Tibial nerve (tissue), 4 donors: Measurements from ENCODE around the gene ASIC2.

Source experiments
- CTCF ChIP-seq, 5 experiments: fragments of 200-600 bp in 3 of 5; fragments of 450-650 bp in 2 of 5; sonication (generic) in 3 of 5; IDR thresholded peaks; one replicate each; pipeline ENCODE4 v1.5.1; 2016 to 2019; ENCODE audit warnings: antibody characterized with exemption in 5 of 5, mild to moderate bottlenecking in 3 of 5, moderate library complexity in 2 of 5
- EP300 ChIP-seq, 2 donors: sonication (generic); formaldehyde crosslinking; IDR thresholded peaks; one replicate each; pipeline ENCODE4 v1.6.1; 2017; ENCODE audit warnings: antibody characterized with exemption in 2 of 2, mild to moderate bottlenecking in 1 of 2
- POLR2A ChIP-seq, 2 donors: fragments of 450-650 bp; IDR thresholded peaks; one replicate each; pipeline ENCODE4 v1.6.1; 2017; ENCODE audit warnings: antibody characterized with exemption in 2 of 2, mild to moderate bottlenecking in 2 of 2, moderate library complexity in 2 of 2

GRCh38 chr17:33198954-33199353 lies 94.1 kb downstream of the ASIC2 start:
- TF ChIP-seq CTCF (IDR thresholded peaks at IDR 0.05): no peak
- no peak for TF ChIP-seq EP300 (IDR thresholded peaks at IDR 0.05)
- no peak for TF ChIP-seq POLR2A (IDR thresholded peaks at IDR 0.05)
